Measurements from ENCODE around the gene STAM. TPM values are rescaled to one million over a fixed set of nuclear protein-coding genes. Genes with fewer than 3 reads are reported as not detected.

STAM gene
- total and polyA plus RNA-seq, 9 of the 15 experiments (the other 6 are each of a cell fraction or from before 2014, with no cell fraction given): 13.8 to 33.5 (median 26.4) TPM

DNA sequence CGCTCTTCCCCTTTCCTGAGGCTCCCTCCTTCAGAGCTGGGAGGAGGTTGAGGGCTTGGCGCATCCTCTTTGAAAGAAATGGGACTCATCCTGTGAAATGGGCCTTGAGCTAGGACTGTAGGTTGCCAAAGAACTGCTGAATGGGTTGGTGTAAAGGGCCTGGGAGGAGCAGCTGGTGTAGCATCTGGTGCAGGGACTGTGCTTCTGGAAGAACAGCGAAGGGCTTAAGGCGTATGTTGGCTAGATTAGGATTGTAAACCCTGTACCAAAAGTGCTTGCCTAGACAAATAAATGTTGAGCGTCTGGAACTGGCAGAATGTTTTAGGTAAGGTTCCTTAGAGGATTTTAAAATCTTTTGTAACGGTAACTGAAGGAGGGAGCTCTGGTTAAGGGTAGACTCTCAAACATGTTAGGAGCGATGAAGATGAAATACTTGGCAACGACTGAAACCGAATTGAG lies 563 bp downstream of the STAM start:
- FAIRE-seq: no peak
- intact Hi-C loops (cut with micrococcal nuclease): loop anchor here (2.0 kb wide), 1 partner anchor 18 kb away; no protein-coding TSS in a partner anchor
- TF ChIP-seq PCBP1 (IDR thresholded peaks at IDR 0.05; ENCODE audit: low read depth, low read length, poor library complexity, severe bottlenecking) (no peak), SMARCC2 (IDR thresholded peaks at IDR 0.05; ENCODE audit: low read depth) (peak; percentile 25; the same call in 1 of the 2 replicates), MAFK (IDR thresholded peaks at IDR 0.05; ENCODE audit: low read length) (peak; percentile 55; the same call in 1 of the 2 replicates), HDAC1 (IDR thresholded peaks at IDR 0.05) (peak in 1 of 2 experiments; percentile 65; a peak in 1 of 4 replicates), MAFG (tag; conservative IDR thresholded peaks at IDR 0.05) (peak; percentile 47; the same call in 1 of the 2 replicates), C11orf30 (IDR thresholded peaks at IDR 0.05; ENCODE audit: low read depth) (peak; percentile 68), MAFF (IDR thresholded peaks at IDR 0.05; ENCODE audit: low read length) (peak; percentile 68; the same call in 1 of the 2 replicates), ZNF316 (IDR thresholded peaks at IDR 0.05) (peak; percentile 89), ZNF263 (CRISPR knock-in tag; IDR thresholded peaks at IDR 0.05; ENCODE audit: borderline replicate concordance) (peak; percentile 72; the same call in 1 of the 2 replicates), MTA2 (IDR thresholded peaks at IDR 0.05; ENCODE audit: low read depth) (no peak), NR2C2 (CRISPR knock-in tag; IDR thresholded peaks at IDR 0.05) (no peak), NR2C2 (tag; IDR thresholded peaks at IDR 0.05) (no peak)
- TF ChIP-seq, protein P1, sequence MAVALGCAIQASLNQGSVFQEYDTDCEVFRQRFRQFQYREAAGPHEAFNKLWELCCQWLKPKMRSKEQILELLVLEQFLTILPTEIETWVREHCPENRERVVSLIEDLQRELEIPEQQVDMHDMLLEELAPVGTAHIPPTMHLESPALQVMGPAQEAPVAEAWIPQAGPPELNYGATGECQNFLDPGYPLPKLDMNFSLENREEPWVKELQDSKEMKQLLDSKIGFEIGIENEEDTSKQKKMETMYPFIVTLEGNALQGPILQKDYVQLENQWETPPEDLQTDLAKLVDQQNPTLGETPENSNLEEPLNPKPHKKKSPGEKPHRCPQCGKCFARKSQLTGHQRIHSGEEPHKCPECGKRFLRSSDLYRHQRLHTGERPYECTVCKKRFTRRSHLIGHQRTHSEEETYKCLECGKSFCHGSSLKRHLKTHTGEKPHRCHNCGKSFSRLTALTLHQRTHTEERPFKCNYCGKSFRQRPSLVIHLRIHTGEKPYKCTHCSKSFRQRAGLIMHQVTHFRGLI (CRISPR knock-in tag; IDR thresholded peaks at IDR 0.05): no peak
- TF ChIP-seq, protein P2, sequence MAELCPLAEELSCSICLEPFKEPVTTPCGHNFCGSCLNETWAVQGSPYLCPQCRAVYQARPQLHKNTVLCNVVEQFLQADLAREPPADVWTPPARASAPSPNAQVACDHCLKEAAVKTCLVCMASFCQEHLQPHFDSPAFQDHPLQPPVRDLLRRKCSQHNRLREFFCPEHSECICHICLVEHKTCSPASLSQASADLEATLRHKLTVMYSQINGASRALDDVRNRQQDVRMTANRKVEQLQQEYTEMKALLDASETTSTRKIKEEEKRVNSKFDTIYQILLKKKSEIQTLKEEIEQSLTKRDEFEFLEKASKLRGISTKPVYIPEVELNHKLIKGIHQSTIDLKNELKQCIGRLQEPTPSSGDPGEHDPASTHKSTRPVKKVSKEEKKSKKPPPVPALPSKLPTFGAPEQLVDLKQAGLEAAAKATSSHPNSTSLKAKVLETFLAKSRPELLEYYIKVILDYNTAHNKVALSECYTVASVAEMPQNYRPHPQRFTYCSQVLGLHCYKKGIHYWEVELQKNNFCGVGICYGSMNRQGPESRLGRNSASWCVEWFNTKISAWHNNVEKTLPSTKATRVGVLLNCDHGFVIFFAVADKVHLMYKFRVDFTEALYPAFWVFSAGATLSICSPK (IDR thresholded peaks at IDR 0.05; ENCODE audit: borderline replicate concordance): 0 out of 2 replicates have a peak, but pooled peaks have one; percentile 66
- TF ChIP-seq, protein P3, sequence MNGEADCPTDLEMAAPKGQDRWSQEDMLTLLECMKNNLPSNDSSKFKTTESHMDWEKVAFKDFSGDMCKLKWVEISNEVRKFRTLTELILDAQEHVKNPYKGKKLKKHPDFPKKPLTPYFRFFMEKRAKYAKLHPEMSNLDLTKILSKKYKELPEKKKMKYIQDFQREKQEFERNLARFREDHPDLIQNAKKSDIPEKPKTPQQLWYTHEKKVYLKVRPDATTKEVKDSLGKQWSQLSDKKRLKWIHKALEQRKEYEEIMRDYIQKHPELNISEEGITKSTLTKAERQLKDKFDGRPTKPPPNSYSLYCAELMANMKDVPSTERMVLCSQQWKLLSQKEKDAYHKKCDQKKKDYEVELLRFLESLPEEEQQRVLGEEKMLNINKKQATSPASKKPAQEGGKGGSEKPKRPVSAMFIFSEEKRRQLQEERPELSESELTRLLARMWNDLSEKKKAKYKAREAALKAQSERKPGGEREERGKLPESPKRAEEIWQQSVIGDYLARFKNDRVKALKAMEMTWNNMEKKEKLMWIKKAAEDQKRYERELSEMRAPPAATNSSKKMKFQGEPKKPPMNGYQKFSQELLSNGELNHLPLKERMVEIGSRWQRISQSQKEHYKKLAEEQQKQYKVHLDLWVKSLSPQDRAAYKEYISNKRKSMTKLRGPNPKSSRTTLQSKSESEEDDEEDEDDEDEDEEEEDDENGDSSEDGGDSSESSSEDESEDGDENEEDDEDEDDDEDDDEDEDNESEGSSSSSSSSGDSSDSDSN (IDR thresholded peaks at IDR 0.05; ENCODE audit: borderline replicate concordance in 1 of 2, low read depth in 2 of 2, low read length in 2 of 2): peak; percentile 42 to 54; a peak in 1 of 4 replicates
- TF ChIP-seq, protein P4, sequence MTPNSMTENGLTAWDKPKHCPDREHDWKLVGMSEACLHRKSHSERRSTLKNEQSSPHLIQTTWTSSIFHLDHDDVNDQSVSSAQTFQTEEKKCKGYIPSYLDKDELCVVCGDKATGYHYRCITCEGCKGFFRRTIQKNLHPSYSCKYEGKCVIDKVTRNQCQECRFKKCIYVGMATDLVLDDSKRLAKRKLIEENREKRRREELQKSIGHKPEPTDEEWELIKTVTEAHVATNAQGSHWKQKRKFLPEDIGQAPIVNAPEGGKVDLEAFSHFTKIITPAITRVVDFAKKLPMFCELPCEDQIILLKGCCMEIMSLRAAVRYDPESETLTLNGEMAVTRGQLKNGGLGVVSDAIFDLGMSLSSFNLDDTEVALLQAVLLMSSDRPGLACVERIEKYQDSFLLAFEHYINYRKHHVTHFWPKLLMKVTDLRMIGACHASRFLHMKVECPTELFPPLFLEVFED (CRISPR knock-in tag; conservative IDR thresholded peaks at IDR 0.05): no peak

More for the DNA sequence above, 563 bp downstream of the STAM start:
- DNase-seq (ENCODE audit: extremely low read depth in 1 of 4, low spot score in 3 of 4) (peak; percentile 18 to 56 (median 34)), ATAC-seq (peak; percentile 78)
- ChIA-PET POLR2A (interaction anchor here (0.5 to 2.4 kb wide), 11 partner anchors 9 to 1569 kb away, joined by 3 to 9 read pairs (median 6); partner anchors contain the start of gene HACD1), CTCF (ENCODE audit: low intra/inter-chr PET ratio) (no interaction called here)
- Histone ChIP-seq H3K4me2 (ENCODE audit: insufficient read depth, low read length) (peak overlapping the region; percentile 100), H4K20me1 (replicated peaks; ENCODE audit: control insufficient read depth, insufficient read depth, low read length) (peaks cover 4% of the 10 kb centered on the region; the same call in 1 of the 2 replicates), H3K9ac (ENCODE audit: insufficient read depth in 1 of 2, low read depth in 2 of 2, low read length in 2 of 2) (peak overlapping the region; percentile 96 to 98), H3K4me1 (replicated peaks in 1 of 2; ENCODE audit: control insufficient read depth in 2 of 2, insufficient read depth in 2 of 2, low read length in 2 of 2) (peaks cover 0 to 24% of the 10 kb centered on the region in 2 experiments; a peak in 2 of 5 replicates), H3K4me3 (peak overlapping the region; percentile 98), H2AFZ (ENCODE audit: low read depth, low read length) (peak overlapping the region; percentile 92), H3K9me3 (replicated peaks; ENCODE audit: control insufficient read depth, insufficient read depth, low read depth, low read length) (peaks cover 3% of the 10 kb centered on the region; the same call in 1 of the 2 replicates), H3K27me3 (ENCODE audit: control insufficient read depth in 2 of 2, insufficient read depth in 2 of 2, low read length in 2 of 2) (no peaks in the 10 kb centered on the region), H3K79me2 (ENCODE audit: control insufficient read depth, insufficient read depth, low read length) (peaks cover 81% of the 10 kb centered on the region), H3K36me3 (ENCODE audit: control insufficient read depth, insufficient read depth, low read length) (peaks cover 35% of the 10 kb centered on the region), H3K9me1 (ENCODE audit: control insufficient read depth, insufficient read depth, low read length) (no peaks in the 10 kb centered on the region), H3K27ac (ENCODE audit: extremely low read depth, low read depth, low read length) (peak overlapping the region; percentile 99)
- in situ Hi-C loops (cut with MboI): no loop called here
- WGBS (ENCODE audit: insufficient coverage, low coverage, missing lambda C conversion rate): 3% methylated on average over 9 of the region's 9 CpGs
- BruUV-seq (replicated peaks): TSS peak; percentile 49
